HG02943 (cell line): ENCODE results near the gene DDA1.

Source experiments
- ATAC-seq: cut with Tn5 transposase; IDR thresholded peaks from one replicate; pipeline ENCODE4 v1.9.1; 2021; ENCODE audit warnings: mild to moderate bottlenecking, low read depth, moderate library complexity; ENCODE audit not compliant: unreplicated experiment

The DDA1 gene

DNA sequence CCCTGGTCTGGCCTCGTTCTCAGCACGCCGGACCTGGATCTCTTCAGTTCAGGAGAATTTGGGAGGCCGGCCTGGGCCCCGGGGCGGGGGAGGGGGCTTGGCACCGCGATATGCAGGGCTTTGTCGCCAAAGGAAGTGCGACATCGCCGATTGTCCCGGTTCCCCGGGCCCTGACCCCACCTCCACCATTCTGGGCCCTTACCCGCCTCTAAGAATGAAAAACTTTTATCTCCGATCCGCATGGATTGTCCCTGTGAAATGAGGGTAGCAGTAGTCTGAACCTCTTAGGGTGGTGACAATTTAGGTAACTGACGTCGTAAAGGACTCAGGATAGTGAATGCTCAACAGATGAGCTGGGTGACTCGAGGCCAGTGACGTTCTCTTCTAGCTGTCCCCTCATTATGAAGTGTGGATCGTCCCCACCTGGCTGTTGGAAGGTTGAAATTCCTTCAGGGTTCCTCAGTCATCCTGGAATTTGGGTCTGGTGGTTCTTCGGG, 650 bp downstream of the DDA1 start:
- ATAC-seq: no peak

DNA sequence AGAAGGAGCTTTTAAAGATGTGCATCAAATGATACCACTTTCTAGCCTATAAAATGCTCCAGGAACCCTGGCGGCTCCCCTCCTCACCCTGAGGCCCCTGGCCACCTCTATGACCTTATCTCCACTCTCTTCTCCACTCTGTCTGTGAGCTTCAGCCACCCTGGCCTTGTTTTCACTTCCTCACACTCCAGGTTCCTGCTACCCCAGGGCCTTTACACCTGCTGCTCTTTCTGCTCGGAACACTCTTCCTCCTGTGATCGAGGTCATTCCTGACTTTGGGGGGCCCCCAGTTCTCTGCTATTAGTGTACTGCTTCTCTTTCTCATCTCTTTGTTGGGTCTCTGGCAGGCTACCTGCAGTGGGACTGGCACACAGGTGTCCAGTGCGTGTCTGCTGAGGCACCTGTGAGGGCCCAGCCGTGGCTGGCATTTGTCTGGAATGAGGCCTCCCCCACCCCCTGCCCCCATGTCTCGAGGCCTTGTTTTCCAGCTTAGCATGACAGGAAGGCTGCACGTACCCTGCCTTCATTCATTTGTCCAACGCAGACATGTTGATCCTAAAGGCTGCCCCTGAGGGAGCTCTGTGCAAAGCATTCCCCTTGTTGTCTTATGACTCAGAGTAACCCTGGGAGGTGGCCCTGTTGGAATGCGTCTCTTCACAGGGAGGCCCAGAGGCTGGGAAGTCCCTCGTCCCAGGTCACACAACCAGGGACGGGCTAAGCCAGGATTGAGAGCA, 2.3 kb downstream of the DDA1 start:
- ATAC-seq: no peak

DNA sequence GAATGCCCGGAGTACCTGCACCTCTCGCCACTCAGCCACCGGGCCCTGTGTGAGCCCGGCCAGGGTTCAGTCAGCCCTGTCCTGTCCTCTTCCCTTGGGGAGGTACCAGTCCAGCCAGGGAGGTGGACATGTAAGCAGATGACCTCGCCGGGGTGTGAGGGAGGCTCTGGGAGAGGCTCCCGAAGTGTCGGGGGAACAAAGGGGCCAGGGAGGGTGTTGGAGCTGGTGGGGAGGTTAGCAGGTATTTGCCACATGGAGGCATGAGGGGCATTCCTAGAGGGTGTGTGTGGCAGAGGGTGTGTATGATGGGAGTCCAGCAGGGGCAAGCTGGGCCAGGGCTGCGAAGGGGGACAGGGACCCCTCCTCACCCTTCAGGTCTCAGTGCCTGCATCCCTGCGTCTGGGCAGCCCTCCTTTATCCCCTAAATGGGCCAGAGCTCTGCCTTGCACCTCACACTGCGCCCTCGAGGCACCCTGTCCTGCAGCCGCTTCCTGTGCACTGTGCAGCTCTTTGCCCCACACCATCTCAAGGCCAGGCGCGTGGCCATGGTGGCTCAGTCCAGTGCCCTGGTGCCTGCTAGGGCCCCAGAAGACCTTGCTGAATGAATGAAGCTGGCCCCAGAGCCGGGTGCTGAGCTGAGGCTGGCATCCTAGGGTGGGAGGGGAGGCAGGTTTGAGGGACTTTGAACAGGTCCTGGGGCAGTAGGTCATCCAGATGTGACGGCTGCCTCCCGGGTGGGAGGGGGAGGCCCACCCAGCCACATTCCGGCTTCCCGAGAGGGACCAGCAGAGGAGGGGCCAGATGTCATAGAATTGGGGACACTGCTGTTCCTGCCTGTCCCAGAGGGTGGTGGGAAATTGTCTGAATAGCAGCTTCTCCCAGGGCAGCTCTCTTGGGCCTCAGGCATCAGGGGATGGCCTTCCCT, 3.1 kb downstream of the DDA1 start:
- no peak for ATAC-seq

DNA sequence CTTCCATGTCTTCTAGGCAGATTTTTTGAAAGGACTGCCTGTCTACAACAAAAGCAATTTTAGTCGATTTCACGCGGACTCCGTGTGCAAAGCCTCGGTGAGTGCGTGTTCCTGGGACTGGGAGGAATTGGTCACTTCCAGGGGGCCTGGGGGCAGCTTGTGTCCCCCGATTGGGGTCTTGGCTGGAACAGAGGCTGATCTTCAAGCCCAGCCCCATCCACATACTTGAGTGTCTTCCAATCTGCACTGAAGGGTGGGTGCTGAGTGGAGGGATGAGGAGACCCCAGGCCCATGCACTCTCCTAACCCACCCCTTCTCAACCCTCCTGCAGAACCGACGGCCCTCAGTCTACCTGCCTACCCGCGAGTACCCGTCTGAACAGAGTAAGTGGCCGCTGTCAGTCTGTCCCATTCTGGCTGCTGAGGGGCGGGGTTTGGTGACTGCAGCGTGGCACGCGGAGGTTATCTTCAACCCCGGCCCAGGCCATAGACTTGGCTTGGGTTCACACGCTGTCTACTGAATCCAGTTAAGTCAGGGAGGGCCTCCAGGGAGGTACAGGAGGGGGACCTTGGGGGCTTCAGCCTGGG, 4.7 kb downstream of the DDA1 start:
- ATAC-seq: no peak

DNA sequence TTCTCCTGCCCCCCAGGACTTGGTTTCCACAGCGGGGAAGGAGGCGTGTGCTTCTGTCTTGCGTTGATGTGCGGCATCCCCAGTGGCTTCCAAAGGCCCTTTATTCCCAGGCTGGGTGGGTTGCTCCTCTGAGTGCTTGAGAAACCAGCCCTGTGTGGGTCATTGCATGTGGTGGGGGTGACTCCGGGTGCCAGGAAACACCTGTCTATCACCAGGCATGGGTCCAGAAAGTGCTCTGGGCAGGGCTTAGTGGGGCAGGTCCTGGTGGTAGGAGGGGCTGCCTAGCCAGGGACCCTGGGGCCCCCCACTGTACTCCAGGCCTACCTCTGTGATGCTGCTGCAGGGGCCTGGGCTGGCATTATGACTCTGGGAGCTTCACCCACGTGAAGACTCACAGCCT, 9.6 kb downstream of the DDA1 start:
- no peak for ATAC-seq

DNA sequence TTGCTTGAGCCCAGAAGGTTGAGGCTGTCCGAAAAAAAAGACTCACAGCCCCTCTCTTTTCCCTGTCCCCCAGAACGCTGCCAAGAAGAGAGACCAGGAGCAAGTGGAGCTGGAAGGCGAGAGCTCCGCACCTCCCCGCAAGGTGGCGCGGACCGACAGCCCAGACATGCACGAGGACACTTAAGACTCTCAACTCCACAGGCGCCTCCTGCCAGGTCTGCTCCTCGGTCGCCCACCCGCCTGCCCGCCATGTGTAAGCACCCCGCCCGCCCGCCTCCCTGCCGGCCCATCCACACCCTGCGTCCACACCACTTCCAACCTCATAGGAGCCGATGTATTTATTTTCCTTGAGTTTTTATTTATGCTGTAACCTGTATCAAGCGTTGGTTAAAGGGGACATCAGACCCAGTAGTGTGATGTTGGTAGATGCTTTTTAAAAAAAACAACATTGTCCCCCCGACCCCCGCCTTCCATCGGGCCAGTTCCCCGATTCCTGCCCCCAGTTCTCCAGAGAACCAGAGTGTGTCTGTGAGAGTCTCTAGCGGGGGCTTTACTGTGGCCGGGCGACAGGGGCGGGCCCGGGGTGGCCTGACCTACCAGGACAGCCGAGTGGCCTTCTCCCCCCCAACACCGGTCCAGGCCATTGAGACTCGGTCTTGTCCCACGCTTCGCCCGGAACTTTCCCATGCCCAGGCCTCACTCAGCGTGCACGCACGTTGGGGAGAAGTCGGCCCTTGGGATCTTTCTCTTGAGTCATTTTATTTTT, 10.3 kb downstream of the DDA1 start:
- ATAC-seq: no peak

DNA sequence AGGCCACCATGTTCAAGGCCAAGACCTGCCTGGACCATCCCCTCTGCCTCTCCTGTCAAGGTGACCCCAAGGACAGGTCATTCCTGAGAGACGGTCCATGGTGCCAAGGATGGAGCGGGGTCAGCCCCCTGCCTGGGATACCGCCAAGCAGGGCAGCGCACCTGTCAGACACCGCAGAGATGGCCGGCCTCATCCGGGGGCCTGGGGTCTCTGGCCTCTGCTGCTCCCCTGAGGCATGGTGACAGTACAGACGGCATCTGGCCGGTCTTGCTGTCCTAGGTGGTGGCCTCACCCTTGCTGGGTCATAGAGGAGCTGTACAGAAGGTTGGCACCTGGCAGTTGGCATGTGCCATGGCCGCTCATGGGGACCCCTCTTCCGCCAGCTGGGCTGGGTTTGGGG, 11.1 kb downstream of the DDA1 start:
- ATAC-seq: no peak

DNA sequence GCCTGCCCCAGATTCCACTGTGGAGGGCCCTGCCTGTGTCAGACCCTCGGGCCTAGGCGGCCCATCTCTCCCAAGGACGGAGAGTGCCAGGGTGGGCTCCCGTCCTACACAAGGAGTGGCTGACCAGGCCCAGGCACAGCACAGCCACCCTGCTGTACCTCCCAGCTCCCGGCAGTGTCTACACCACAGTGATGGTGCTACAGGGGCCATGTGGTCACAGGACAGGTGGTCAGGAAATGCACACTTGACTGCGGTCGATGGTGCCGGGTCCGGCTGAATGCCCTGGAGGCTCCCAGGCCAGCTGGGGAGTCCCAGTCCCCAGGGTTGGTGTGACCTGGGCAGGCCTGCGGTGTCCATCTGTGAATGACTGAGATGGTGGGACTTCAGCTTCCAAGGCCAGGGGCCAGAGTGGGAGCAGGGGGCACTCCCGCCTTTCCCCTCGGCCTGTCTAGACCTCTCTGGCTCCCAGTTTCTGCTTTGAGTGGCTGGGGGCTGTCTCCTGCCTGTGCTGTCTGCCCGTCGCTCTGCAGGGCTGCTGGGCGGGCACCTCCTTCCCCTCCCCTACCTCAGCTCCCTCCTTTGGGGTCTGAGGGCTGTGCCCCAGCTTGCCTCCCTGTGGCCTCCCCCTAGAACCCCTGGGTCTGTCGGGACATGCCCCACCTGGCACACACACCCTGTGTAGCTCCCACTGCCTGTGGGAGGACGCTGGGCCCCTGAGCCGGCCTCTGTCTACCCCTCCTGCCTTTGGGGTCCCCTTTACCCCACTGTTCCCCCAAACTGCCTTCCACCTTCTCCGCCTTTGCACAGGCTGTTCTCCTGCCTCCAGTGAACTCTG, 12.5 kb downstream of the DDA1 start:
- no peak for ATAC-seq

DNA sequence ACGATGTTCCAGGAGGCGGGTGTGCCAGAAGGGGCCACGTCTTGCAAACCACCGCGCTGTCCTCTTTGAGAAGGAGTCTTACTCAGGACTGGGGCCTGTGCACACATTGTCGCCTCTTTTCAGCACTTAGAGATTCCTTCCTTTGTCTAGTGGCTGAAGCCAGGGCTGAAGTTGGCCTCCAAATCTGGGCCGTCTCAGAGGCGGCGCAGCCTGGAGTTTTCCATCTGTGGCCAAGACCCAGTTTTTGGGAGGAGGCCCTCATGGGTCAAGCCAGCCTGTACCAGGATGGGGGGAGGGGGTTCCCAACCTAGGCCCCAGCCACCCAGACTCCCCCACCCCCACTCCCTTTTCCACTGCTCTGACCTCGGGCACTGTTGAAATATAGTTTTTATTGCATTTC, 13.5 kb downstream of the DDA1 start:
- no peak for ATAC-seq

DNA sequence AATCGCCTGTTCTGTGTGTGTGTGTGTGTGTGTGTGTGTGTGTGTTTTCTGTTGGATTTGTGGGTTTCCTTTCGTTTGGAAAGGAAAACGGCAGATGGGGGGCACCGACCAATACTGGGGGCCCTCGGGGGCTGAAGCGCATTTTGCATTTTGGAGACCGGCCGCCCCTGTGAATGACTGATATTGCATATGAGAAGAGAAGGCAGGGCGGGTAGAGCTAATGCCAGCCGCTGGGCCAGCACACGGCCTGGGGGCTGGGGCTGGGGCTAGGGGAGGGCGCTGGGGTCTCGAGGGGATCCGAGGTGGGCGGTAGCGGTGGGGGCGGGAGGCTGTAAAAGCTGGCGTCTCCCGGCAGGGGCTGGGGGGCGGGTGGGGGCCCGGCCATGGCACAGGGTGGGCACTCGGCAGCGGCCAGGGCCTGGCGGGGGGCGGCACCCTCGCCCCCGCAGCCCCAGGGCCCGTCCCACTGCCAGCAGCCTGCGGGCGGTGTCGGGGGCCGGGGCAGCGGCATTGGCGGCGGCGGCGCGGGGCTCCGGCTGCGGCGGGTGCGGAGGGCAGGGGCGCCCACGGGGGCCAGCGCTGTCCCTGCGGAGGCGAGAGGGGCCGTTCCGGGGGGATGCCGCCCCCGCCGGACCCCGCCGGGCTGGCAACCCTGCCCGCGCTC, 14.1 kb downstream of the DDA1 start:
- ATAC-seq: no peak

DNA sequence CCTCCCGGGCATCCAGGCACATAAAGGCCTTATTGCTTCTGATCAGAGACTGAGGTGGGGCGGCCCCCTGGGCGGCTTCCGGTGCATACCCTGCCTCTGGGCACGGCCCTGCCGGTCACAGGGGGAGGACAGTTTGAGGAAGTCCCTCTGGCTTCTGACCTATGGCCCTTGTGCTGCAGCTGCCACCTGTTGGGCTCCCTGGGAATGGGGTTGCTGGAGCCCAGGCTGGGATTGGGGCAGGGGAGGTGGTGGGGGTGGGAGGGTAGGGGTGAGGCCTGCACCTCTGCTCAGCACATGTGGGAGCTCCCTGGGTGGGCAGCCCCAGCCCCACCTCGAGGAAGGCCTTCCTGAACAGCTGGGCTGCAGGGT, 14.6 kb downstream of the DDA1 start:
- no peak for ATAC-seq

DNA sequence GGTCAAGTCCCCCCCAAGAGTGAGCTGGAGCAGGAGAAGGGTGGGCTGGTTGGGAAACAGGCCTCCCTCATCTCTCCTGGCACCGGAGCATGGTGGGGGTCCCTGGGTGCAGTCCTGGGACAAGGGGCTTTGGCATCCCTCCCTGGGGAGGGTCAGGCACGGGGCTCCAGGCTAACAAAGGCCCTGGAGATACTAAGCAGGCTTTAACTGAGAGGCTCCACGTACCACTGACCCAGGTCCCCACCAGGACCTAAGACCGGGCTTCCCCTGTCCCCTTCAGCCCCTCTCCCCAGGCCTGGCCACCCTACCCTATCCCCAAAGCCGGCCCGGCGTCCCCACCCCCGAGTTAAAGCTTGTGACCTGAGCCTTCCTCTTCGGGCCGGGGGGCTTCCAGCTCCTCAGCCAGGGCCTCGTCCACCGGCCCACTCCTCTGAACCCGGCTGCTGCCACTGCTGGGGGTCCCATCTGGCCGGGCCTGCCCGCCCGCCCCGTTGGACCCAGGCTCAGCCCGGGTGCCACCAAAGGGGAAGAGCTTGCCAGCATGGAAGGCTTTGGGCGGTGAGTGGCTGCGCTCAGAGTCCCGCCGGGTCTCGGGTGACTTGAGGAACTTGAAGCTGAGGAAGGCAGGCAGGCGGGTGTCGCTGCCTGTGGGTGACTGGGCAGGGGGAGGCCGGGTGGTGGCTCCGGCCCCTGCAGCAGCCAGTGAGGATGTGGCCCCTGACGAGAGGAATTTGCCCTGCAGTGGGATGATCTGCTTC, 15.2 kb downstream of the DDA1 start:
- ATAC-seq: no peak

DNA sequence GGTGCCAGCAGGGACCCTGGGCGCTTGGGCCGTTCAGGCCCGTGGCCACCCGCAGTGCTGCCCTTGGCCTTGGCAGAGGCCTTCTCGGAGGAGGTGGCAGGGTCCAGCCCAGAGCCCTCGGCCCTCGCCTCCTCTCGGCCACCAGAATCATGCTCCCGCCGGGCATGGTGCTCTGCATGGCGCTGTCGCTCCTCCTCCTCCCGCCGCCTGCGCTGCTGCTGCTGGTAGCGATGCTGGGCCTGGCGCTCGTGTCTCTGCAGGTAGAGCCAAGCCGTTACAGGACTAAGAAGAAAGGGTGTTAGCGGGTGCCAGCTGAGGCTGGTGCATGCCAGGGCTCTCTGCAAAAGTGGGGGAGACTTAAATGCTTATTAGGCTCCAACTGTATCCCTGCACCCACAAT, 15.8 kb downstream of the DDA1 start:
- ATAC-seq: no peak

DNA sequence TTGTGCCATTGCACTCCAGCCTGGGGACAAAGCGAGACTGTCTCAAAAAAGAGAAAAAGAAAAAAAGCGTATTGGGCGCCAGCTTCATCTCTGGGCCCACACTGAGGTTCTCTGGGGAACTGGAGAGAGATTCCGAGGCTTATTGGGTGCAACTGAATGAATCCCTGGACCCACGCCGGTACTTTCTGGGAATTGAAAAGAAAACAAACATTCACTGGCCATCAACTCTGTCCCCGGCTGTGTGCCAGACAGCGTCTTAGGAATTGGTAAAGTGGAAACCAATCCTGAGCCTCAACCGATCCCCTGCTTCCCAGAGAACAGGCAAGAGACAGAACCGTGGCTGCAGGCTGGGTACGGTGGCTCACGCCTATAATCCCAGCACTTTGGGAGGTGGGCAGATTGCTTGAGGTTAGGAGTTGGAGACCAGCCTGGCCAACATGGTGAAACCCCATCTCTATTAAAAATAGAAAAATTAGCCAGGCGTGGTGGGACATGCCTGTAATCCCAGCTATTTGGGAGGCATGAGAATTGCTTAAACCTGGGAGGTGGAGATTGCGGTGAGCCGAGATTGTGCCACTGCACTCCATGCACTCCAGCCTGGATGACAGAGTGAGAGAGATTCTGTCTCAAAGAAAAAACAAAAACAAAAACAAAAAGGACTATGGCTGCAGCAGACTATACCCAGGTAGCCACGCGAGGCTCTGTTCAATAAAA, 16.7 kb downstream of the DDA1 start:
- ATAC-seq: no peak

DNA sequence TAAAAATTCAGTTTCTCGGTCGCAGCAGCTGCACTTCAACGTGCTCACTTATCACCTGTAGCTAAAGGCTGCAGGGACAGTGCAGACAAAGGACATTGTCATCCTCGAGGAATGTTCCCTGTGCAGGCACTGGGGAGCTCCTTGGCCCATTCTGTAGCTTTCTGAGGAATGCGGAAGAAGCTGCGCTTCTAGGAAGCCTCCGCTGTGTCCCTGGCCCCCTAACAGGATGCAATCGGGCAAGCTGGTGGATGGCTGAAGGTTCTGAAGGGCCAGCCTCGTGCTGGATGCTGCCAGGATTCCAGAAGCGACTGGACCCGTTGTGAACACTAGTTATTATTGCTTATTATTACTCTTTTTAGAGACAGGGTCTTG, 17.2 kb downstream of the DDA1 start:
- no peak for ATAC-seq

DNA sequence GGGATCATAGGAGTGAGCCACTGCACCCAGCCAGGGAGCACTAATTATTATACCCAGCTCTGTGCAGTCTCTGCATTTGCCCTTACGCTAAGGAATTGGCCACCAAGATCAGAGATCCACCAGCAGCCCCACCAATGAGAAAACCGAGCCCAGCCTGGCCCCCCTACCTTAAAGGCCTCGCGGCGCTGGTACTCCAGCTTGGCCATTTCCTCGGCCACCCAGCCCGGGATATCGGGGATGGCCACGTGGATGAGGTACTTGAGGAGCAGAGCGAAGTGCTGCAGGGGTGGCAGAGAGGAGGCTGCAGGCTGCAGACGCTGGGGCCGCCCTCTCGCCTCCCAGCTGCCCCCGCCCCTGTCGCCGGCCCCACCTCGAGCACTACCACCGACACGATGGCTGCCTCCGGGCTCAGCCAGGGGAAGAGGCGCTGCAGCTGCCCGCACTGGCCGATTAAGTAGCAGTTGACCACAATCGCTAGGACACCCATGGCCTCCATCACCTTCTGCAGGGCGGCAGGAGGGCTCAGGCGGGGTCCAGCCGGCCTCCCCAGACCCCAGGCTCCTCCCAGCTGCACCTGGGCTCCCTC, 17.8 kb downstream of the DDA1 start:
- ATAC-seq: no peak

DNA sequence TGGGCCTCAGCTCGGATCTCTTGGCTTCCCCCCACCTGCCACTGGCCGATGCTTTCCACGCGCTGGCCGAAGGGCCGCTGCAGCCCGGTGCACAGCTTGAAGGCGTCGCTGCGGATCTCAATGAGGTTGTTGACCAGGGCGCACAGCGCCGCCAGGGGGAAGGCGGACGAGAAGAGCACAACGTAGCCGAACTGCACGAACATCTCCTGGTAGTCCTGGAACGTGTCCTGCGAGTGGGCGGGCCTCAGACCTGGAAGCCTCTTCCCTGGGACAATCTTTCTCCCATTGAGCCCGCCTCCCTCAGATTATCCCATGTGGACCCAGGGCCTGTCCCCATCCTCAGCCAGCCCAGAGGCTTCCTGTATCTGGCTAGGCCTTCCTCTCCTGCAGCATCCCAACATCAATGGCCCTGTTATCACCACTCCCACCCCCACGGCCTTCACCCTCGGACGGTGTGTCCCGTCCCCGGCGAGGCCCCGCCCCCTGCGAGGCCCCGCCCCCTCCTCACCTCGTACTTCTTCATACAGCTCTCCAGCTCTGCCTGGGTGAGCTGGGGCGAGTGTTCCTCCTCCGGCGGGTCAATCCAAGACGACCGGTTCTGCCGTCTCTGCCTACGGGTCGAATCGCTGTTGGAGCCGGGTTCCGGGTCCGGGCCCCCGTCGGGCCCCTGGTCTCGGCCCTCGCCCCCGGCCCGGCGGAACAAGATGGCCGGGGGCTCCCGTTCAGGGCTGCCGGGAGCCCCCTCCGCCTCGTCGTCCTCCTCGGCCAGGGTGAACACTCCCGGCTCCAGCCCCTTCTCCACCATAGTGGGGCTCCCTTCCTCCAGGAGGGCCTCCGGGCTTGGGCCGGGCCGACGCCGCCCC, 18.5 kb downstream of the DDA1 start:
- no peak for ATAC-seq
